ENCODE measurements around the gene NOS1AP. TPM values are rescaled to one million over a fixed set of nuclear protein-coding genes. Genes with fewer than 3 reads are reported as not detected.

NOS1AP gene
- polyA plus RNA-seq, 1 experiment: 0.04 TPM

- H3K4me3 ChIP-seq (ENCODE audit: low read depth, low read length): no peak overlapping the region
- no peak for DNase-seq (ENCODE audit: low read depth, low spot score)
- POLR2A ChIA-PET: no interaction called here
- CTCF ChIA-PET: interaction anchor here (0.6 kb wide), 1 partner anchor 16 kb away, joined by 4 read pairs; no protein-coding TSS in a partner anchor
- H3K9me3 ChIP-seq (ENCODE audit: control insufficient read depth, insufficient read depth, low read length): no peaks in the 10 kb centered on the region
- no peak for TF ChIP-seq CTCF (IDR thresholded peaks at IDR 0.05; ENCODE audit: low read depth, low read length)
- H3K27ac ChIP-seq (ENCODE audit: low read depth, low read length): no peak overlapping the region
- H3K27me3 ChIP-seq (ENCODE audit: control insufficient read depth, insufficient read depth, low read length): peaks cover 2% of the 10 kb centered on the region
These were observed 190.5 kb downstream of the NOS1AP start for GRCh38 chr1:162259894-162260455.

GRCh38 chr1:162264108-162264507, 194.6 kb downstream of the NOS1AP start:
- POLR2A ChIA-PET: no interaction called here
- TF ChIP-seq CTCF (IDR thresholded peaks at IDR 0.05; ENCODE audit: low read depth, low read length): no peak
- CTCF ChIA-PET: no interaction called here
- no peak overlapping the region for H3K4me3 ChIP-seq (ENCODE audit: low read depth, low read length)
- H3K9me3 ChIP-seq (ENCODE audit: control insufficient read depth, insufficient read depth, low read length): no peaks in the 10 kb centered on the region
- H3K27me3 ChIP-seq (ENCODE audit: control insufficient read depth, insufficient read depth, low read length): peaks cover 7% of the 10 kb centered on the region
- H3K27ac ChIP-seq (ENCODE audit: low read depth, low read length): no peak overlapping the region
- DNase-seq (ENCODE audit: low read depth, low spot score): no peak

- TF ChIP-seq CTCF (IDR thresholded peaks at IDR 0.05; ENCODE audit: low read depth, low read length): no peak
- no peaks in the 10 kb centered on the region for H3K9me3 ChIP-seq (ENCODE audit: control insufficient read depth, insufficient read depth, low read length)
- H3K27ac ChIP-seq (ENCODE audit: low read depth, low read length): no peak overlapping the region
- peaks cover 7% of the 10 kb centered on the region for H3K27me3 ChIP-seq (ENCODE audit: control insufficient read depth, insufficient read depth, low read length)
- ChIA-PET CTCF (interaction anchor here (0.9 to 1.5 kb wide), 2 partner anchors 10 to 473 kb away, joined by 3 to 6 read pairs; no protein-coding TSS in a partner anchor), POLR2A (no interaction called here)
- no peak for DNase-seq (ENCODE audit: low read depth, low spot score)
- H3K4me3 ChIP-seq (ENCODE audit: low read depth, low read length): no peak overlapping the region
These were observed 196.5 kb downstream of the NOS1AP start for GRCh38 chr1:162265983-162266382.

GRCh38 chr1:162270016-162270770, 200.7 kb downstream of the NOS1AP start:
- no peak for TF ChIP-seq CTCF (IDR thresholded peaks at IDR 0.05; ENCODE audit: low read depth, low read length)
- Histone ChIP-seq H3K27me3 (ENCODE audit: control insufficient read depth, insufficient read depth, low read length) (peaks cover 5% of the 10 kb centered on the region), H3K4me3 (ENCODE audit: low read depth, low read length) (no peak overlapping the region), H3K27ac (ENCODE audit: low read depth, low read length) (no peak overlapping the region), H3K9me3 (ENCODE audit: control insufficient read depth, insufficient read depth, low read length) (no peaks in the 10 kb centered on the region)
- DNase-seq (ENCODE audit: low read depth, low spot score): no peak
- ChIA-PET CTCF (interaction anchor here (0.7 kb wide), 1 partner anchor 502 kb away, joined by 3 read pairs; no protein-coding TSS in a partner anchor), POLR2A (no interaction called here)

GRCh38 chr1:162271972-162272371, 202.5 kb downstream of the NOS1AP start:
- POLR2A ChIA-PET: interaction anchor here (0.7 kb wide), 1 partner anchor 290 kb away, joined by 3 read pairs; the partner anchor contains the start of gene UAP1

More at GRCh38 chr1:162271972-162272371, 202.5 kb downstream of the NOS1AP start:
- H3K27ac ChIP-seq (ENCODE audit: low read depth, low read length): no peak overlapping the region
- CTCF ChIA-PET: interaction anchor here (1.5 kb wide), 1 partner anchor 215 kb away, joined by 3 read pairs; no protein-coding TSS in a partner anchor
- H3K9me3 ChIP-seq (ENCODE audit: control insufficient read depth, insufficient read depth, low read length): no peaks in the 10 kb centered on the region
- DNase-seq (ENCODE audit: low read depth, low spot score): no peak
- no peak for TF ChIP-seq CTCF (IDR thresholded peaks at IDR 0.05; ENCODE audit: low read depth, low read length)
- H3K4me3 ChIP-seq (ENCODE audit: low read depth, low read length): no peak overlapping the region
- H3K27me3 ChIP-seq (ENCODE audit: control insufficient read depth, insufficient read depth, low read length): peaks cover 5% of the 10 kb centered on the region
